ENCODE measurements around the gene KCNC2.
"Not testable (repeated sequence)": the region's sequence is repeated elsewhere in the genome, so short reads cannot be mapped to it uniquely, and the experiment has no call there.

KCNC2 gene

DNA sequence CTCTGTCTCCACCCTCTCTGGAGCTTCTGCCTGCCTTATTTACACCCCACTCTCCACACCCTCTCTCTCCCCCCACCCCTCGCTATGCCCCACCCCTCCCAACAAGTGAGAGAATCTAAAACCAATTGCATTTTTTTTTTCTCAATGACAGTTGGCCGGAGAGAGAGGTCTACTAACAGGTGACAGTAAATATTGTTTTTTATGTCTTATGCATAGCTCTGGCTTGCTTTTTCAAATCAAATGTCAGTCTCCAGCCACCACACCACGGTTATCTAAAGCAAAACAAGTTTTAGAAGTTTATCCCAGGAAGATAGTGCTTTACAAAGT is at the start of gene KCNC2:
Gene KCNC2 (minus strand): TSS at position 28 of the 327 bp plus-strand sequence.
- DNase-seq = no peak

GRCh38 chr12:75259143-75259542 is 49.5 kb upstream of the KCNC2 start:
- DNase-seq = no peak

- no peak for DNase-seq
Measured at GRCh38 chr12:75257510-75257909, 47.9 kb upstream of the KCNC2 start.

GRCh38 chr12:75245108-75245507 is 35.5 kb upstream of the KCNC2 start:
- DNase-seq = no peak

GRCh38 chr12:75239987-75240386 is 30.3 kb upstream of the KCNC2 start:
- no peak for DNase-seq

- no peak for DNase-seq
Measured at GRCh38 chr12:75236206-75236605, 26.6 kb upstream of the KCNC2 start.

GRCh38 chr12:75227132-75227531 is 17.5 kb upstream of the KCNC2 start:
- no peak for DNase-seq

GRCh38 chr12:75212072-75212471 is 2.4 kb upstream of the KCNC2 start:
- DNase-seq = no peak

DNA sequence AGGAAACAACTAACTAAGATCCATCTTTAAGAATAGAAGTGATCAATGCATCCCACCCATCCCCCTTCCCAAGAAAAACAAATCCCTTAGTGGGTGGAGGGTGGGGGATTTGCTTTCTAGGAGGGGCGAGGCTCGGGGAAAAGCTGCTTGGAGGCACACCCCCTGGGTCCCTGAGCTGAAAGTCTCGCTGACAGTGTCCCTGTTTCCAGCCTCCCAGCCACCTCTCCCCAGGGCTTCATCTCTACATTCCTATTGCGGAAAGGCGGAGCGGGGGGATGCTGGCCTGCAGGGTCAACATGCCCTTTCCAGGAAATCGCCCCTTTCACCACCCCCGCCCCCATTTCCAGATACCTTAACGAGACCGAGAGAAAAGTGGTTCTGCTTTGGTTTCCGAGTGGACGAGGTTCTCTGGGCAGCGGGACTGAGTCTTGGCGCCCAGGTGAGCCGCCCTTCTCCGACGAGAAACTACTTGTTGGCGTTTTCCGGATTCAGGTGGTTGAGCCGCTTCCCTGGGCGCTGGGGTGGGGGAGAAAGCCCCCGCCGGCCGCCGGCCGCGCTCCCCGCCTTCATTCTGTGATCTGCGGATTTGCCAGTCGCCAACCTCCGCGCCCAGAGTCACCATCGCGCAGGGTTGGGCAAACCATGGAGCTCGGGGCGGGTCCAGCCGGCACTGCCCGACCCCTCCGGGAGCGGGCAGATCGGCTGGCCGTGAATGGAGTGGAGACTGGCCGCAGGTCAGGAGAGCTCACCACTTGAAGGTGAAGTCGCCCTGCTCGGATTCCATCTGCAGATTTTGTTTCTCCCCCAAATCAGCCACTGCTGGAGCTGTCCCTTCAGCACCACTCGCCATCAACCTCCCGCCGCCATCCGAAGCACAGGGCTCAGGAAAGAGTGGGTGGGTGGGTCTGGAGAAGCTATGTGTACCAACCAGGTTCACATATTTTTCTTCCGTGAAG is 505 bp downstream of the KCNC2 start:
- DNase-seq = no peak

GRCh38 chr12:75207338-75208083 is 2.1 kb downstream of the KCNC2 start:
- no peak for DNase-seq

DNA sequence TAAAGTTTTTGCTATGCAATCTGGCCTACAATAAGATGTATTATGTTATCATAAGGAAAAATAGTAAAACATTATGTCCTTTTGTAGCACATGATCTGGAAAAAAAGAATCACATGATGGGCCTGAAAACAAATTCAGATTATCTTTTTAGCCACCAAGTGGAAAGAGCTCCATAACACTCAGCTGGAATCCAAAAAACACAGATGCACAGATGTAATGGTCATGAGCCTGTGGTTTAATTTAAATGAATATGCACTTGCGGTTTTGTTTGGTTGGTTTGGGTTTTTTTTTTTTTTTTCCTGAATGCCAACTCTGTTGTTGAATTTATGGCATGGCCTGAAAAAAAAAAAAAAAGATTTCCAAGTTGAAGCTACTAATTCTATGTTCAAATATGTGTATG is 4.1 kb downstream of the KCNC2 start:
- no peak for DNase-seq

GRCh38 chr12:75196865-75197264 is 12.8 kb downstream of the KCNC2 start:
- no peak for DNase-seq

DNA sequence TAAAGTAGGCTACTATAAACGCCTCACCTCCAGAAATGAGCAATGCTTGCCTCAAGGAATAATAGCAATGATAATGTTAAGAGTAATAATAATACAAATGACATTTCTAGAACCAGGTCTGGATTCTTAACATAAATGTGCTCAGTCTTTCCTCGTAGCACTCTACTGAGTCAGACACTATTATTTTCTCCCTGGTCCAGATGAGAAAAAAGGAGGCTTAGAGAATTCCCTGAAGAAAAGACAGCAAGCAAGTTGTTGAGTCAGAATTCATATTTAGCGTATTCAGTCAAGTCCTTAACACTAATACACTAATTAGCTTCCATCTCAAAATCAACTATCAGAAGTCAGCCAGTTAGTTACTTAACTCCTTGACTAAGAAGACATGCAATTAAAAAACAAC is 13.2 kb downstream of the KCNC2 start:
- no peak for DNase-seq

- DNase-seq = no peak
Measured at GRCh38 chr12:75194250-75194649, 15.4 kb downstream of the KCNC2 start.

DNA sequence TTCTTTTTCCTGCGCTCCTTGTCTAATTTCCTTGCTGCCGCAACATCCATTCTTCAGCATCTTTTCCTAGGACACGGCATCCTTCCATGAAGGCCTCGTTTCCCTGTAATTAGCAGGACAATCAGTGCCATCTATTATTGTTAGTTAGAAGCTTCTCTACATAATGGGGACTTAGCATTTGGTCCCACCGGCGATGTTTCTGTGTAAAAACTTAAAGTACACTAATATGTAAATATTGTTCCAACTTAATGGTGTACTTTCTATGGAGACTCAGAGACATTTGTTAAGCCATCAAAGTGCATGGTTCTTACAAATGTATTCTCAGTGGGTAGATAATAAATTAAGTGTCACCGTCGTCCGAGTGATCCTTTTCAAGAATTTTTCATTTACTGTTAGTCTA is 17.4 kb downstream of the KCNC2 start:
- no peak for DNase-seq

DNA sequence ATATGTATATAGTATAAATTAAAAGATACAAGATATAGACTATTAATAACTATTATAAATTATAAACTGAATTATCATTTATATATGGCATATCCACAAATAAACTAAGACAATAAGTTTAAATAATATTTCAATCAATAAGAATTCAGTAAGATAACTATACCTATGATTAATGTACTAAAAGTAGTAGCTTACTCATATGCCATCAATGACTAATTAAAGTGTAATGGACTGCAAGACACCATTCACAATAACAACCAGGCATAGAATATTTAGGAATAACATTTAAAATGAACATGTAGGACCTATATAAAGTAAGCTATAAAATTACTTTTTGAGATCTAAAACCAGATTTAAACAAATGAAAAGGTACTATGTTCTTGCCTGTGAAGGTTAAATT is 18.8 kb downstream of the KCNC2 start:
- no peak for DNase-seq

GRCh38 chr12:75185881-75186280 is 23.8 kb downstream of the KCNC2 start:
- not testable (repeated sequence) for DNase-seq

- DNase-seq = no peak
Measured at GRCh38 chr12:75184516-75184915, 25.1 kb downstream of the KCNC2 start.

GRCh38 chr12:75183967-75184366 is 25.7 kb downstream of the KCNC2 start:
- DNase-seq = no peak

DNA sequence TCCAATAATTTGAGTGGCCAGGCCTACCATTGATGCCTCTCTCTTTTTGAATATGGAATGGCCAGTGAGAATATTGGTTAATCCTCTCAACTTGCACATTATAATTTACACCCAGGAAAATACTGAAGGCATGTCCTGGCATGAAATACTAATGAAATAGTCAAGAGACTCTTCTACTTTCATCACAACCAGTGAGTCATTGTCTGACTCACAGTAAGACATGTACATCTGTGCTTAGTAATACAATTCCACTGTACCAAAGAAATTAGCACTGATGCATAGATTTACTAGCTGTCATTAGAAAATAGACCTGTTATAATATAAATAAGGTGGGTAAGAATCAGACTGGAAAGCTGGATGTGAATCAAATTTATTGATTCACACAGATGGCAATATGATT is 31.6 kb downstream of the KCNC2 start:
- DNase-seq = no peak

- no peak for DNase-seq
Measured at GRCh38 chr12:75172611-75173010, 37.0 kb downstream of the KCNC2 start.

GRCh38 chr12:75170640-75171185 is 38.9 kb downstream of the KCNC2 start:
- no peak for DNase-seq

GRCh38 chr12:75162845-75163244 is 46.8 kb downstream of the KCNC2 start:
- DNase-seq = no peak

GRCh38 chr12:75161488-75161887 is 48.2 kb downstream of the KCNC2 start:
- DNase-seq = no peak
